HL-60/S4 treated with phorbol 12-myristate 13-acetate at 8.2 ng/mL for 4 days and 3 days (cell line): ENCODE data around the gene NT5C1A.

ENCODE experiments used
- in situ Hi-C: fragments of 300-500 bp; cut with MboI; formaldehyde crosslinking; loops from 2 replicates; pipeline ENCODE4 v1.15.0; 2022; ENCODE audit warnings: low sequenced_read_pairs

NT5C1A gene

DNA sequence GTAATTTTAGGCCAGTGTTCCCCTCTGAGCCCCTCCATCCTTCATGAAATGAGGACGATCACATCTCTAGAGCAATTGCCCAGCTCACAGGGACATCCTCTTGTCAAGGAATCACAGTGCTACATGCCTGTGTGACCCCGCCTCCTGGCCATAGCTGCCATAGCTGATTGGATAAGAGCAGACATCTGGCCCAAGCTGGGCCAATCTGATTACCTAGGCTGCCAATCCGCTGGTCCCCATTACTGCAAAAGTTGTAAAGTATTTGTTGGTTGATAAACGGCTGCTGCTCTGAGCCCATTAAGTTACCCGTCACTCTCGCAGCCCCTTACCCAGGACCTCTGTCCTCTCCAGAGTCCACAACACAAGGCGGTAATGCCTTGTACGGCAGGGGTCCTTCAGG lies 8.3 kb downstream of the NT5C1A start:
- in situ Hi-C loops: no loop called here

DNA sequence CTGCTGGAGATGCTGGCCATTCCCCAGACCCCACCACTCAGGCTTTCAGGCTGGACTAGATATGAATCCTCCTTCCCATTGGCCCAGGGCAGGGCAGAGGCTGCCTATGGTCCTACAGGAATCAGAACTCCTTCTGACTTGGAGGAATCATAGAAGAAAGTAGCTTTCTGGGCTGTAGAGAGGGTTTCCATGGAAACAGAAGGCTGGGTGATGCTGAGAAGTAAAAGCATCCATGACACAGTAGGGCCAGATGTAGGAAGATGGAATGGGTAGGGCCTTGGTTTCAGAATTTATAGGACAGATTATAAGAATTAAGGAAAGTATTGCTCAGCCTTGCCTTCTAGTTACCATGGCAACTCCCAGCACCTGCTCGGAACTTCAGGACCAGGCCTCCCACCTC lies 9.0 kb downstream of the NT5C1A start:
- in situ Hi-C loops: no loop called here

DNA sequence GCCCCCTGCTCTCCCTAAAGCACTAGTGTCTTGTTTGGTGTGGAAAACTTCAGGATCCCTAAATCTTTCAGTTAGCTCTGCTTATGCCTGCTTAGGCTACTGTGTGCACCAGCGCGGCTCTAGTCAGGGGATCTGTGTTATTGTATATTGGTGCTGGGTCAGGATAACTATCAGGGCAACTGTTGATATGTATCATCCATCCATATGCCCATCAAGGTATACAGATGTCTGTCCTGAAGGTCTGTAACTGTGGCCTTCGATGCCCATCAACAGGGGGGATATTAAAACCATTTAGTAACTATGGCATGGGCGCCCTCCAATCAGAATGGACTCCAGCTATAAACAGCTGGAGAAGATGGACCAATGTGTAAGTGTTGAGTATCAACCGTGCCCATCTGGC lies 12.4 kb downstream of the NT5C1A start:
- in situ Hi-C loops: no loop called here

- in situ Hi-C loops: no loop called here
Measured at GRCh38 chr1:39659110-39659509, 12.8 kb downstream of the NT5C1A start.

DNA sequence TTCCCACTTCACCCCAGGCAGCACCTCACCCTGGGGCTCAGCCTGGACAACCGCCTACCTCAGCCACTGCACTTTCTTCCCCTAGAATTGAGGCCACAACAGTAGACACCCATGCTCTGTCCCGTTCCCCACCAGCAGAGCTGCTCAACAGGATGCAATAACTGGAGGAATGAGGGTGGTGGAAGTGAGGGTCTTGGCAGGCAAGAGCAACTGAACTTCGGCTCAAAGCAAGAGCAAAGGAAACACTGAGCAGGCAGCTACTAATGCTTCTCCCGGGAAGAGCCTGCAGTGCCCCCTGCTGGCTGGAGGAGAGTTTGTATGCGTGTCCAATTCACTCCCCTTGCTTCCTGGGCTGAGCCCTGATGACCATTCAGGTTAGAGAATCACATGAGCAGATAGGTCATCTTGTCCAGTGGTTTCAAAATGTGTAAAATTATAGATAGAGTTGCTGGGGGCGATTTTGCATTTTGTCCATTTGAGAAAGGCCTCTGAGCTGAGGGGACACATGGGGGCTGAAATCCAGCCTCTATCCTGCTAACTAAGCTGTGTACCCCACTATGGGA lies 13.9 kb downstream of the NT5C1A start:
- in situ Hi-C loops: no loop called here

GRCh38 chr1:39657402-39657801 lies 14.5 kb downstream of the NT5C1A start:
- in situ Hi-C loops: no loop called here

DNA sequence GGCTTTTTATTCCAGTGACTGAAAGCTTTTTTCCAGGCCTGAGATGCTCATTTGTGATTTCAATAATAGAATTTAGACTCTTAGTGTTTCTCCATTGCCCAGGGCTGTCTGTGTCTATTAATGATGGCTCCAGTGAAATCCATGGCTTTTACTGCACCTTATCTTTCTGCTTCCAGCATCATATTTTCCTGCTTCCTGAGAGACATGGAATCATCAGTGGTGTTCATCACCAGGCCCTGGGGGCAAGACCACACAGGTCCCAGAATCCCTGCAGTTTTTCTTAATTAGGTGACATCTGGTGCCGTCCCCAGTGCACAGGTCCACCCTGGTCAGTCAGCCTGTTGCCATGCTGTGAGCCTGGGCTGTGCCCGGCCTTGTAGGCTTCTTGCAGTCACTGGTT lies 15.5 kb downstream of the NT5C1A start:
- in situ Hi-C loops: no loop called here

GRCh38 chr1:39655578-39656268 lies 16.2 kb downstream of the NT5C1A start:
- in situ Hi-C loops: no loop called here

DNA sequence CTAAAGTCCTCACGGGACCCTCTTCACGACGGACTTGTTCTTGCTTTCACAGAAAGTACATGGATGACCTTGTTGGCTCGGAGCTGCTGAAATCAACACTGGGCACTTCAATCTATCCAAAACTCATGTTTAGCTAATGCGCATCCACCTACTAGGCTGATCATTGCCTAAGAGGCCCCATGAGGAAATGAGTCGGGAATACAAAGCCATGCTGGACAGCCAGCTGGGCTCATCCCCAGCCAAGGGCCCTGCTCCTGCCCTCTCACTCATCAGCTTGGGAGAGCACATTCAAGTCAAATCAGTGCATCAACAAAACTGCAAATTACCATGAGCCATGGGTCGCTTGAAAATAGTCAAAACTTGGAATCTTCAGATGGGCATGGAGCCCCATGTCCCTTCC lies 17.6 kb downstream of the NT5C1A start:
- in situ Hi-C loops: no loop called here

DNA sequence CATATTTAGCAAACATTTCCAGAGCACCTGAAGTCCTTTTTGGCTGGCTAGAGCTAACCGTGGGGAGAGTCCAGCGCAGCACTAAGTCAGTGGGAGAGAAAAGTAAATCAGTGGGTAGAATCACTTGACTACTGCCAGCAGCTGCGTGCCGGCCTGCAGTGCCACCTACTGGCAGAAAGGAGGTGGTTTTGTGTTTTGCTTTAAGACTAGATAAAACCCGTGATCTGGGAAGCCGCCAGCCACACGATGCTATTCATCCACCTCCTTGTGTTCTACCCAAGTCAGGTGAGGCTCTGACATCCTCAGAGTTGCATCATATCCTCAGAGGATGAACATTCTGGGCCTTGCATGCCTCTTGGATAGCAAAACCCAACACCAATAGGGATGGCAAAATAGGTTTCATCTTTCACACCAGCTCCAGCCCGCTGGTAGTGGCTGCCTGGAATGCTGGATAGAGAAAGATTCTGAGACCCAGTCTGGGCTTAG lies 18.3 kb downstream of the NT5C1A start:
- in situ Hi-C loops: no loop called here

- in situ Hi-C loops: no loop called here
Measured at GRCh38 chr1:39652554-39652953, 19.4 kb downstream of the NT5C1A start.

DNA sequence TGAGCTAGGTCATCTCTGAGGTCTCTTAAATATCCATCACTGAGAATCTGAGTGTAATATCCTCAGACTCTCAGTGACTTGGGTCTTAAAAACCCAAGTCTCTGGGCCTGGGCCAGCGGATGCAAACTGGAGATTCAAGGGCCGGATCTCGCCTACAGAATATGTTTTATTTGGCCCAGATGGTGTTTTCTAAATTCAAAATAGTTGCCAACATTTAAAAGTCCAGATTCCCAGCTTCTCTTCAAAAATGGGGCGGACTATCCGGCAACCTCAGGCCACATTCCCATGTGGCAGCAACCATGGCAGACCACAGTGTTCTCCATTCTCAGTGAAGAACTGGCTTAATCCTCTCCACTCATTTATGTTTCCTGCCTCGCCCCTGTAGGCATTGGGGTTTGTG lies 19.8 kb downstream of the NT5C1A start:
- in situ Hi-C loops: no loop called here

DNA sequence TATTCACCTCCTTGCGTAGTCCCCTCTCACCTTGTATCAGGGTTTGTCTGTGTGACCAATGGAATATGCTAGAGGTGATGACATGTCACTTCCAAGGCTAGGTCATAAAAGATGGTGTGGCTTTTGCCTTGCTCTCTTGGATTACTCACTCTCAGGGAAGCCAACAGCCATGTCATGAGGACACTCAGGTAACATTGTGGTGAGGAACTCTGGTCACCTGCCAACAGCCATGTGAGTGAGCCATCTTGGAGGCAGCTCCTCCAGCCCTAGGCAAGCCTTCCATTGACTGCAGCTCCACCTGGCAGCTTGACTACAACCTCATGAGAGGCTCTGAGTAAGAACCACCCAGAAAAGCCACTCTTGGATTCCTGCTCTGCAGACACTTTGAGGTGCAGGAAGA lies 21.5 kb downstream of the NT5C1A start:
- in situ Hi-C loops: no loop called here

DNA sequence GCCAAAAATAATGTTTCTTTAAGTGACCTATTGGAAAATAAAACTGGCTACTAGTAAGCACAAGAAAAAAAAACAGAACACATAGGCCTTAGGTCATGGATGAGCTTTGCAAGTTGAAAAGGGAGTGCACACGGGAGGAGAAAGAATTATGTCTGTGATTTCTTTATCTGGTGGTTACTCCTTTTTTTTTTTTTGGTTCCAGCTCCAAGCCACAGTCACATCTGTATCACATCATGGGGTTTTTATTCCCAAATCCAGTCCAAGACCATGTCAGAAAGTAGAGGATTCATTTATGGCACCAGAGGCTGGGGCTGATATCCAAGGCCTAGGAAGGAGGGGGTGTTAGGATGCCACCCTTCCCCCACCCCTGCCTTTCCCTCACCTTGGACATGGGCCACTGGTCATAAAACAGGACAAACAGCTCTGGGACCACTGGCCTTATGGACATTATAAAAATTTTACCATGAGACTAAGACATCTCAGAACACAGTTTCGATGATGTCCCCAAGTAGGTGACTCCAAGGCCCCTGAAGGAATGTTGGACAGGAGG lies 22.2 kb downstream of the NT5C1A start:
- in situ Hi-C loops: no loop called here

- in situ Hi-C loops: no loop called here
Measured at GRCh38 chr1:39648496-39648895, 23.4 kb downstream of the NT5C1A start.

GRCh38 chr1:39647247-39647646 lies 24.7 kb downstream of the NT5C1A start:
- in situ Hi-C loops: no loop called here

DNA sequence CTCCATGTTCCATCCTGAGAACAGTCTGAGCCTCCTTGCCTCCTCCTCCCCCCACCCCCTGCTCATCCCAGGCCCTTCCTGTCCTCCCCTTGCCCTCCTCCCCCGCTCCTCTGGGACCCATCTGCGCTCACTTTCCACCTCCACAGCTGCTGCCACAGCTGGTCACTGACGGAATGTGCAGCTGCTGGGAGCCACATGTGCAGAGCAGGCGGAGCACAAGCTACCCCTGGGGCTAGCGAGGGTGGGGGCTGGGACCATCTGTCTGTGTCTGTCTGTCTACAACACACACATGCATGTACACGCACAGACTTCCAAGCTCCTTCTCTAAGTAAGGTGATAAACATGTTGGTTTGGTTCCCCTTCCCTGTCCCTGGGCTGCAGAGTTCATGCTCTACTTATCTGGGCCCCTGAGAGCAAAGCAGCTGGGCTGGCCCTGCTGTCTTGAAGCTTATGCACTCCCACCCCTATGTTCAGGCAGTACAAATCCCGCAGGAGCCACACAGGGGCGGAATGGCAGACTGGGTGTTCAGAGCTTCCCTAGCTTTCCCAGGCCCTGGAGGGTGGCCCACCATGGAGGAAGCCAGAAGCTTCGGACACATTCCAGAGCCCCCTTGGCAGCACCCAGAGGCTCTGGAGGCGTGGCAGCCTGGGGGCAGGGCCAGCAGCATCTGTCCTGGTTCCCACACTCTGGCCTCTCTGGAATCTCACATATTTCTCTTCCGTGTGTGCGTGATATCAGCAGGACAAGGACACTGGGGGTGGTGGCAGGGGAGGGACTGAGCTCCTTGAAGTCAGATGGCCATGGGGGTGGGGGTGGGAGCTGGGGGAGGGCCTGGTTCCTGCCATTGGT lies 25.4 kb downstream of the NT5C1A start:
- in situ Hi-C loops: no loop called here

GRCh38 chr1:39645411-39646043 lies 26.4 kb downstream of the NT5C1A start:
- in situ Hi-C loops: no loop called here

- in situ Hi-C loops: no loop called here
Measured at GRCh38 chr1:39643705-39644104, 28.2 kb downstream of the NT5C1A start.

GRCh38 chr1:39642796-39643195 lies 29.1 kb downstream of the NT5C1A start:
- in situ Hi-C loops: no loop called here

DNA sequence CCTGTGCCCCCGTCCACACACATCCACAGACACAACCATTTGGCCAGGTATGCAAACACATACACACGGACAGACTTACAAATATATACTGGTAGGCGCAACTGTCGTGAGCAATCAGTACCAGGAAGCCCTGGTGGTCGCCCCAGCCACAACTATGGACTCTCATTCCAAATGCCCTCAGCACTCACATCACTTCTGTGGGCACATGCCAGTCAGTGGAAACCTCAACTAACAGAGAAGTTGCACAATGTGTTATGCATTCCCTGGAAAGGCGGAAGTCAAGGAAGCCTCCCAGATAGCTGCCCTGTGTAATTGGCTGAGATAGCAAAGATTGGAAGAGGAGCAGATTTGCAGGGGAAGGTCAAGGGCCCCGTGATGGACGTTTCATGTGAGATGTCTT lies 31.0 kb downstream of the NT5C1A start:
- in situ Hi-C loops: no loop called here
